ENCODE data around the gene SH3TC1.

SH3TC1 gene

DNA sequence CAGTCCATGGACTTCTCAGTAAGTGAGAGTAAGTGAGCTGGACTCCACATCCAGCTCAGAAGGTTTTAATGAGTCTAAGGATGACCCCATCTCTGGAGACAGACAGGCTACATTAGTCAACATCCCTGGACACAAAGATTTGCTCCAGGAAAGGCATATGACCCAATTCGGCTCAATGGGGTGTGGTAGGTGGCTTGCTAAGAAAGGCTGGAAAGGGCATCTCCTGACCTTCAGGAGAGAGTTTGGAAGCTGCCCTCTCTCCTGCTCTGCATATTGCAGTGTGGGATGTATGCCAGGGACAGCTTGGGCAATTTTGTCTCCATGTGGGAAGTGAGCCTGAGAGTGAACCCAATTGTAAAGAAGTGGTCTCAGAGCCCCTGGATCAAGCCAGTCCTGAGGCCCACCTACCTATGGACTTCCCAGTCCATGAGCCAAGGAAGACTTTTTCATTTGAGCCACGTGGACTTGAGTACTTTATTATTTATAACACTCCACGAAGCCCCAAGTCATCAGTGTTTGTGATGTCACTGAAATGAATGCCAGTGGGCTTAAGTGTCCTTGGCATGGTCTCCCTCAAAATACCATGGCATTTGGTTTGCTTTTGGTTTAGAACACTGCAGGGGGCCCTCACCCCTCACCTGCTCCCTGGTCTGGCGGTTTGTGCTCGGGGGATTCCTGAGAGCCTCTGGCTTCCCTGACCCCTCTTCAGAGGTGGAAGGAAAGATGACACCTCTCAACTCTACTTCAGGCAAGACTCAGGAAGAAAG lies 30.1 kb upstream of the SH3TC1 start:
- Mint-ChIP-seq H3K27ac (no peak overlapping the region), H3K4me3 (no peak overlapping the region), H3K4me1 (peaks cover 35% of the 10 kb centered on the region), H3K9me3 (peaks cover 12% of the 10 kb centered on the region), H3K36me3 (ENCODE audit: low read depth) (no peaks in the 10 kb centered on the region), H3K27me3 (ENCODE audit: low read depth, poor library complexity) (peaks cover 44% of the 10 kb centered on the region)
- DNase-seq = no peak
- TF ChIP-seq, protein P1, sequence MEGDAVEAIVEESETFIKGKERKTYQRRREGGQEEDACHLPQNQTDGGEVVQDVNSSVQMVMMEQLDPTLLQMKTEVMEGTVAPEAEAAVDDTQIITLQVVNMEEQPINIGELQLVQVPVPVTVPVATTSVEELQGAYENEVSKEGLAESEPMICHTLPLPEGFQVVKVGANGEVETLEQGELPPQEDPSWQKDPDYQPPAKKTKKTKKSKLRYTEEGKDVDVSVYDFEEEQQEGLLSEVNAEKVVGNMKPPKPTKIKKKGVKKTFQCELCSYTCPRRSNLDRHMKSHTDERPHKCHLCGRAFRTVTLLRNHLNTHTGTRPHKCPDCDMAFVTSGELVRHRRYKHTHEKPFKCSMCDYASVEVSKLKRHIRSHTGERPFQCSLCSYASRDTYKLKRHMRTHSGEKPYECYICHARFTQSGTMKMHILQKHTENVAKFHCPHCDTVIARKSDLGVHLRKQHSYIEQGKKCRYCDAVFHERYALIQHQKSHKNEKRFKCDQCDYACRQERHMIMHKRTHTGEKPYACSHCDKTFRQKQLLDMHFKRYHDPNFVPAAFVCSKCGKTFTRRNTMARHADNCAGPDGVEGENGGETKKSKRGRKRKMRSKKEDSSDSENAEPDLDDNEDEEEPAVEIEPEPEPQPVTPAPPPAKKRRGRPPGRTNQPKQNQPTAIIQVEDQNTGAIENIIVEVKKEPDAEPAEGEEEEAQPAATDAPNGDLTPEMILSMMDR (IDR thresholded peaks at IDR 0.05) = no peak

GRCh38 chr4:8169763-8170162 lies 29.3 kb upstream of the SH3TC1 start:
- H3K4me3 Mint-ChIP-seq = no peak overlapping the region
- no peaks in the 10 kb centered on the region for H3K36me3 Mint-ChIP-seq (ENCODE audit: low read depth)
- TF ChIP-seq, protein P1 (IDR thresholded peaks at IDR 0.05) = no peak
- DNase-seq = no peak
- peaks cover 31% of the 10 kb centered on the region for H3K4me1 Mint-ChIP-seq
- H3K27me3 Mint-ChIP-seq (ENCODE audit: low read depth, poor library complexity) = peaks cover 42% of the 10 kb centered on the region
- peaks cover 12% of the 10 kb centered on the region for H3K9me3 Mint-ChIP-seq
- no peak overlapping the region for H3K27ac Mint-ChIP-seq

DNA sequence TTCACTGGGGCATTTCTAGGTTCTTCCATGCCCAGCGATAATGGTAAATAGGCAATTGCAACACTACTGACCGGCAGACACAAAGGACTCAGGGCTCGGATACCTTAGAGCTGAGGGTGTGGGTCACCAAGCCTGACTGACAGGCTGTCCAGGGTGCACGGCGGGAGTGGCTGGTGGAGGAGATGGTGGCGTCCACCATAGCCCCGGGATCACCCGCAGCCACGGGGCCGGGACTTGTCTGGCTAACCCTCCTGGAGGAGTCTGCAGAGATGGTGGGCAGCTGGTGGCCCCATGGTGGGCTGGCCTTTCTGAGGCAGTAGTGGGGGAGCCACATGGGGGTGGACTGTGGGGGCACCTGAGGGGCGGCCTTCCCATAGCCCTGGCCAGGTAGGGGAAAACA lies 28.7 kb upstream of the SH3TC1 start:
- H3K27me3 Mint-ChIP-seq (ENCODE audit: low read depth, poor library complexity) = peaks cover 42% of the 10 kb centered on the region
- DNase-seq = no peak
- TF ChIP-seq, protein P1 (IDR thresholded peaks at IDR 0.05) = no peak
- no peak overlapping the region for H3K27ac Mint-ChIP-seq
- H3K36me3 Mint-ChIP-seq (ENCODE audit: low read depth) = no peaks in the 10 kb centered on the region
- H3K9me3 Mint-ChIP-seq = peaks cover 12% of the 10 kb centered on the region
- peaks cover 25% of the 10 kb centered on the region for H3K4me1 Mint-ChIP-seq
- no peak overlapping the region for H3K4me3 Mint-ChIP-seq

- peaks cover 16% of the 10 kb centered on the region for H3K4me1 Mint-ChIP-seq
- H3K9me3 Mint-ChIP-seq = peaks cover 12% of the 10 kb centered on the region
- TF ChIP-seq, protein P1 (IDR thresholded peaks at IDR 0.05) = no peak
- H3K27me3 Mint-ChIP-seq (ENCODE audit: low read depth, poor library complexity) = peaks cover 38% of the 10 kb centered on the region
- no peak overlapping the region for H3K27ac Mint-ChIP-seq
- no peaks in the 10 kb centered on the region for H3K36me3 Mint-ChIP-seq (ENCODE audit: low read depth)
- no peak for DNase-seq
- H3K4me3 Mint-ChIP-seq = no peak overlapping the region
These were observed 27.8 kb upstream of the SH3TC1 start for GRCh38 chr4:8171266-8171665.

- Mint-ChIP-seq H3K4me3 (no peak overlapping the region), H3K4me1 (peaks cover 22% of the 10 kb centered on the region), H3K27me3 (ENCODE audit: low read depth, poor library complexity) (peaks cover 32% of the 10 kb centered on the region), H3K27ac (no peak overlapping the region), H3K36me3 (ENCODE audit: low read depth) (no peaks in the 10 kb centered on the region), H3K9me3 (peaks cover 12% of the 10 kb centered on the region)
- DNase-seq = no peak
- TF ChIP-seq, protein P1 (IDR thresholded peaks at IDR 0.05) = no peak
These were observed 26.8 kb upstream of the SH3TC1 start for GRCh38 chr4:8171984-8172924.

Data from nephron progenitor cell (in vitro differentiated cells).